Lower lobe of right lung (tissue), 2 donors: ENCODE results near the gene SLC34A1. TPM values are rescaled to one million over a fixed set of nuclear protein-coding genes. Genes with fewer than 3 reads are reported as not detected.

Source experiments
- ATAC-seq, 2 donors: fragments of 200-7000 bp; cut with Tn5 transposase; one replicate each; pipeline ENCODE4 v1.9.1; 2020 to 2022; ENCODE audit warnings: mild to moderate bottlenecking in 2 of 2, moderate library complexity in 2 of 2
- DNase-seq: peaks from one replicate; pipeline ENCODE4 v3.0.0-alpha.2; 2020
- H3K27ac ChIP-seq: fragments of 200-600 bp; one replicate; pipeline ENCODE4 v1.8.0; 2022
- H3K27me3 ChIP-seq: fragments of 200-600 bp; one replicate; pipeline ENCODE4 v1.8.0; 2022; ENCODE audit warnings: low read depth
- H3K36me3 ChIP-seq: fragments of 200-600 bp; one replicate; pipeline ENCODE4 v1.8.0; 2022; ENCODE audit warnings: mild to moderate bottlenecking
- H3K4me1 ChIP-seq: fragments of 200-600 bp; one replicate; pipeline ENCODE4 v1.8.0; 2022
- H3K4me3 ChIP-seq: fragments of 200-600 bp; one replicate; pipeline ENCODE4 v1.8.0; 2022; ENCODE audit warnings: mild to moderate bottlenecking
- H3K9me3 ChIP-seq: fragments of 200-600 bp; one replicate; pipeline ENCODE4 v1.8.0; 2022
- intact Hi-C: fragments of 100-400 bp; cut with DNase I; formaldehyde crosslinking; loops from one replicate; pipeline ENCODE4 v1.11.0; 2022
- total RNA-seq: library from RNA; stranded (reverse); fragmentation: NEBNext Ultra II Directional; extraction: Animal tissue kit (Norgen Biotek cat#: 25700); gene quantifications from one replicate; pipeline ENCODE4 v1.2.1, GENCODE V29; 2021
- TF ChIP-seq, protein P1 (sequence below): fragments of 200-600 bp; IDR thresholded peaks from one replicate; pipeline ENCODE4 v1.8.0; 2022; ENCODE audit warnings: antibody characterized with exemption, mild to moderate bottlenecking
- donor health status: DM: no; HTN: yes; CAD: no; lungs with severe emphysema.

Gene SLC34A1
- total RNA-seq, 1 donor from 2014 or later = not detected

DNA sequence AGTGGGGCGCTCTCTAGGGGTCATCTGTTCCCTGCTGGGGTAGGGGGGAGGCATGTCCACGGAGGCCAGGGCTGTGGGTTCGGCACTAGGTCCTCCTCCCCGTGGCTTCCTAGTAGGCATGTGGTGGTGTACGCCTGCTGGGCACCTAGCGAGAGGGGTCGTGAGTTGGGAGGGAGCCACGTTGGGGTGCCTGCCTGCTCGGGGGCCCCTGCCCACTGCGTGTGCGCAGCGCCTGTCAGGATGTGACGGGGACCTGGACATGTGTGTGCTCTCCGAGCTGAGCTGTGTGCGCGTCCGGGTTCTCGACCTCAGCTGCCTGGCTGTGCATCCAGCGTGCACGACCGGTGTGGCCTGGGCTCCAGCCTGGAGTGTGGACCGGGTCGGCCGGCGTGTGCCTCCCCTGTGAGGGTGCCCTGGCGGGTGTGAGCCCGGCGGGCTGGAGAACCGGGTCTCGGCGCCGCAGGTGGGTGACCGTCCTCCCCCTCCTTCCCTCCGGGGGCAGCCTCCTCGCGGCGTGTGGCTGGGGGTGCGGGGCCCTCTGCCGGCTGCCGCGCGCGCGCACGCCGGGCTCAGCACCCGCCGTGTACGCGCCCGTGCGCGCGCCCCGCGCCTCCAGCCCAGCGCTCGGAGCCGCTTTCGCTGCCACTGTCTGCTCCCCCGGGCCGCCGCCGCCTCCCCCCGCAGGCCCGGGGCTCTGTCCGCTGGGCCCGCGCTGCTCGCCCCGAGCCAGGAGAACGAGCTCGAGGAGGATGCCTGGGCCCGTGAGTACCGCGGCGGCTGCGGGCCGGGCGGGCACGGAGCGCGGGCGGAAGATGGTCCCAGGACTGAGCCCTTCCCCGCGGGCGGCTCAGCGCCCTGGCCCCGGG, 62.2 kb downstream of the SLC34A1 start, which contains the start of gene PRR7:
Gene PRR7 (plus strand): TSS at position 615 of the 866 bp plus-strand sequence. CDS start 8,254 bp downstream, outside the sequence.
- Histone ChIP-seq H3K27ac (no peak within 1 kb of the TSS), H3K36me3 (peaks cover 14% of the 10 kb centered on the region), H3K4me3 (peak within 1 kb of the TSS; percentile 58), H3K4me1 (peaks cover 25% of the 10 kb centered on the region), H3K9me3 (no peaks in the 10 kb centered on the region), H3K27me3 (peaks cover 19% of the 10 kb centered on the region)
- TF ChIP-seq, protein P1, sequence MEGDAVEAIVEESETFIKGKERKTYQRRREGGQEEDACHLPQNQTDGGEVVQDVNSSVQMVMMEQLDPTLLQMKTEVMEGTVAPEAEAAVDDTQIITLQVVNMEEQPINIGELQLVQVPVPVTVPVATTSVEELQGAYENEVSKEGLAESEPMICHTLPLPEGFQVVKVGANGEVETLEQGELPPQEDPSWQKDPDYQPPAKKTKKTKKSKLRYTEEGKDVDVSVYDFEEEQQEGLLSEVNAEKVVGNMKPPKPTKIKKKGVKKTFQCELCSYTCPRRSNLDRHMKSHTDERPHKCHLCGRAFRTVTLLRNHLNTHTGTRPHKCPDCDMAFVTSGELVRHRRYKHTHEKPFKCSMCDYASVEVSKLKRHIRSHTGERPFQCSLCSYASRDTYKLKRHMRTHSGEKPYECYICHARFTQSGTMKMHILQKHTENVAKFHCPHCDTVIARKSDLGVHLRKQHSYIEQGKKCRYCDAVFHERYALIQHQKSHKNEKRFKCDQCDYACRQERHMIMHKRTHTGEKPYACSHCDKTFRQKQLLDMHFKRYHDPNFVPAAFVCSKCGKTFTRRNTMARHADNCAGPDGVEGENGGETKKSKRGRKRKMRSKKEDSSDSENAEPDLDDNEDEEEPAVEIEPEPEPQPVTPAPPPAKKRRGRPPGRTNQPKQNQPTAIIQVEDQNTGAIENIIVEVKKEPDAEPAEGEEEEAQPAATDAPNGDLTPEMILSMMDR = no peak
- intact Hi-C loops = no loop called here
- DNase-seq (peak; percentile 77), ATAC-seq (peak; percentile 78 to 79)

DNA sequence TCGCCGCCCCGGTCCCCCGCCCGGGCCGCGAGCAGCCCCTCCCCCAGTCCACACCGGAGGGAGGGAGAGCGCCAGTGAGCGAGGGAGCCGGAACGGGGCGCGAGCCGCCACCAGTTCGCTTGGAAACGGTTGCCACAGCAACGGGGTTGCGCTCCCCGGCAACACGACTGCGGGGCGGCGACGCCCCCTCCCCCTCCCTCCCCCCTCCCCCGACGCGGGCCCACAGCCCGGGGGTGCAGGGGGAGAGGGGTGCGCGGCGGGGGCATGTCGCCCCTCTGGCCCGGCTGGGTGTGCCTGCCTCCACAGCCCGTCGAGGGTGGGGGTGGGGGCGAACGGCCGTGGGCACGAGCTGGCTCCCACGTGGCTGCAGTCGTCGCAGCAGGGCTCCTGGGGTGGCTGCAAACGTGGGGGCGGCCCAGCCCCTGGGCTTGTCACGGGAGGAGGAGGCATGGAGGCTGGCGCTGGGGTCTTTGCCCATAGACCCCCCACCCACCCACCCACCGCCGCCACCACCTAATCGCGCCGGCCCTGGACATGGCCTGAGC, 62.9 kb downstream of the SLC34A1 start:
- peaks cover 25% of the 10 kb centered on the region for H3K4me1 ChIP-seq
- no peak overlapping the region for H3K27ac ChIP-seq
- ATAC-seq (peak; percentile 22 to 33), DNase-seq (peak; percentile 67)
- intact Hi-C loops = no loop called here
- H3K36me3 ChIP-seq = peaks cover 7% of the 10 kb centered on the region
- no peaks in the 10 kb centered on the region for H3K9me3 ChIP-seq
- TF ChIP-seq, protein P1 = no peak
- H3K27me3 ChIP-seq = peaks cover 19% of the 10 kb centered on the region
- H3K4me3 ChIP-seq = peak overlapping the region; percentile 58

DNA sequence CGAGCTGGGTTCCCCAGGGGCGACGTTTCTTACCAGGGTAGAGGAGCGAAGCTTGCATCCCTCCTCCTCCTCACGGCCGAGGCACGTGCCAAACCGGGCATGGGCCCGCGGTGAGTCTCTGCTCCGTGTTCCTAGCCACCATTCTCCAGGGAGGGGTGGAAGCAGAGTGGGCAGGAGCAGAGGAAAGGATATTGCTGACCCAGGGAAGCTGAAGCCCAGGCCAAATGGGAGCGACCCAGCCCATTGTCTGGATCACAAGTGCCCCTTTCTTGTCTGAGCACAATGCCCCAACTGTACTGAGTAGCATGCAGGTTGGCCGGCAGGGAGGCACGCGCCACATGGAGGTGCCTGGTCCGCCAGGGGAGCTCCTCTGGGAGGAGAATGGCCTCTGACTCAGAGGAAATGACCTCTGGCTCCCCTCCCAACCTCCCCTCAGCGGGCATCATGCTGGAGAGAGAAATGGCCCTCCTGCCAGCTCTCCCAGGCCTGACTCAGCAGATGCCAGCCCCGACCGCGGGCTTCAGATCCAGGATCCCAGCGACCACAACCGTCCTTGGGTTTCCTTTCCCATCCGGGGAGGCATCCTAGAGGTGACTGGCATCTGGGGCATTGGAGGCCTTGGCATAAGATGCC, 63.5 kb downstream of the SLC34A1 start:
- peak; percentile 11 to 17 for ATAC-seq
- no peak for DNase-seq
- H3K27me3 ChIP-seq = peaks cover 22% of the 10 kb centered on the region
- intact Hi-C loops = no loop called here
- TF ChIP-seq, protein P1 = no peak
- no peak overlapping the region for H3K27ac ChIP-seq
- H3K36me3 ChIP-seq = peaks cover 1% of the 10 kb centered on the region
- H3K4me1 ChIP-seq = peaks cover 25% of the 10 kb centered on the region
- no peaks in the 10 kb centered on the region for H3K9me3 ChIP-seq
- no peak overlapping the region for H3K4me3 ChIP-seq

Other genes with a start within 250 kb of the SLC34A1 start
- 41.6 TPM for gene RAB24, start 80.7 kb upstream of the SLC34A1 start, total RNA-seq
- gene PRELID1, start 80.6 kb upstream of the SLC34A1 start, total RNA-seq = 101 TPM
- 10.8 TPM for gene MXD3, start 72.5 kb upstream of the SLC34A1 start, total RNA-seq
- 108 TPM for gene LMAN2, start 32.8 kb upstream of the SLC34A1 start, total RNA-seq
- gene RGS14, start 26.5 kb upstream of the SLC34A1 start, total RNA-seq = 16.2 TPM
- gene PFN3, start 16.2 kb downstream of the SLC34A1 start, total RNA-seq = not detected
- gene F12, start 25.1 kb downstream of the SLC34A1 start, total RNA-seq = 0.80 TPM
- 59.4 TPM for gene GRK6, start 42.2 kb downstream of the SLC34A1 start, total RNA-seq
- gene PRR7, start 62.4 kb downstream of the SLC34A1 start, total RNA-seq = 1.7 TPM
- gene DBN1, start 89.2 kb downstream of the SLC34A1 start, total RNA-seq = 23.1 TPM
- 47.1 TPM for gene PDLIM7, start 113.2 kb downstream of the SLC34A1 start, total RNA-seq
- gene DOK3, start 125.4 kb downstream of the SLC34A1 start, total RNA-seq = 76.5 TPM
- 69.4 TPM for gene DDX41, start 132.5 kb downstream of the SLC34A1 start, total RNA-seq
- 89.1 TPM for gene FAM193B, start 170.1 kb downstream of the SLC34A1 start, total RNA-seq
- gene TMED9, start 207.8 kb downstream of the SLC34A1 start, total RNA-seq = 132 TPM
- gene B4GALT7, start 215.7 kb downstream of the SLC34A1 start, total RNA-seq = 22.4 TPM